CD4-positive, alpha-beta T cell treated with Interleukin-21 for 1 hour (primary cell): Measurements from ENCODE around the gene NFE2L3.

Experiments used
- DNase-seq: peaks from one replicate; pipeline ENCODE4 v3.0.0-alpha.2; 2020

Gene NFE2L3

GRCh38 chr7:26201247-26202018 lies 49.4 kb downstream of the NFE2L3 start, which contains the start of gene CBX3:
Gene CBX3 (plus strand): TSS chr7:26201745. CDS start chr7:26202999, 1,254 bp downstream.
- DNase-seq, result peak; percentile 93

- DNase-seq, result peak; percentile 62
Measured at GRCh38 chr7:26202019-26202990, 50.3 kb downstream of the NFE2L3 start.

GRCh38 chr7:26203016-26203415 lies 51.0 kb downstream of the NFE2L3 start:
- DNase-seq, result no peak

- no peak for DNase-seq
Measured at GRCh38 chr7:26208040-26208439, 56.0 kb downstream of the NFE2L3 start.

GRCh38 chr7:26212921-26213718 lies 61.1 kb downstream of the NFE2L3 start:
- DNase-seq, result no peak

- DNase-seq, result no peak
Measured at GRCh38 chr7:26213807-26214515, 62.0 kb downstream of the NFE2L3 start.

- no peak for DNase-seq
Measured at GRCh38 chr7:26216049-26216448, 64.1 kb downstream of the NFE2L3 start.

GRCh38 chr7:26224359-26224758 lies 72.4 kb downstream of the NFE2L3 start:
- DNase-seq, result no peak

- no peak for DNase-seq
Measured at GRCh38 chr7:26227987-26228386, 76.0 kb downstream of the NFE2L3 start.

GRCh38 chr7:26233902-26234511 lies 82.0 kb downstream of the NFE2L3 start:
- DNase-seq, result no peak
